NCI-H82 (cell line): Measurements from ENCODE around the gene SASH1.

ENCODE experiments used
- DNase-seq: peaks from one replicate; lab custom pipeline; 2025; lab: John Stamatoyannopoulos, UW

SASH1 gene

GRCh38 chr6:148523048-148523447 is 180.4 kb downstream of the SASH1 start:
- DNase-seq = no peak

DNA sequence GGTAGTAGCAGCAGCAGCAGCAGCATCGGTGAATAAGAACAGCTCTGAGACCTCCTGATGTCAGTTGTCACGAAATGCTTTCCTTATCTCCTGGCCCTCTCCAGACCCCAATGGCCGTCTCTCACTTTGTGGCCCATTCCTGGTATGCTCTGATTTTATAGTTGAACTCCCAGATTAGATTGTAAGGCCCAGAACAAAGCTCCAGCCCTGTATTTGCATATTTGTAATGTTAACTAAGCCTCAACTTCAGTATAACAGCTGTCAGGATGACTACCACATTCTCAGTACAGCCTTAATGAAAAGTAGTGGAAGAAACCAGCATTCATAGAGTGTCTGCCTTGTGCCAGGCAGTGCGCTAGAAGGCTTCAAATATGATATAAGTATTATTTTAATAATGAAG is 180.9 kb downstream of the SASH1 start:
- DNase-seq = no peak

- no peak for DNase-seq
Observed at GRCh38 chr6:148524471-148524882, 181.8 kb downstream of the SASH1 start.

- no peak for DNase-seq
Observed at GRCh38 chr6:148524976-148525375, 182.3 kb downstream of the SASH1 start.

DNA sequence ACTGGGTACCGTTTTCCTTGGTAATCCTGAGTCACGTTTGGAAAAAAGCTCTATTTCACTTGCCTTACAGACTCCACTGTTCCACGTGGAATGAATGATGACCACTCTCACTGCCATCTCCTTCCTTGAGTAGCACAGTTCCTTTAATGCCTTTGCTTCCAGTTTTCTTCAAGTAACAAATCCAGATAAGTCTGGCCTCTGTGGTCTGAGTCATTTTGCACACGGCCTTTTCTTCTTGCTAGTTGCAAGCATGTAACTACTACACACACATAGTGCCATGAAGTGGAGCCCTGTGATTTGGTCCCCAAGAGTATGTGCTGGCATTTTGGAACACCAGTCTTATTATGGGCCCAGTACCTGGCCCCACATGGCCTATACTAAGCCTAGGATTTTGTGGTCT is 182.8 kb downstream of the SASH1 start:
- no peak for DNase-seq

DNA sequence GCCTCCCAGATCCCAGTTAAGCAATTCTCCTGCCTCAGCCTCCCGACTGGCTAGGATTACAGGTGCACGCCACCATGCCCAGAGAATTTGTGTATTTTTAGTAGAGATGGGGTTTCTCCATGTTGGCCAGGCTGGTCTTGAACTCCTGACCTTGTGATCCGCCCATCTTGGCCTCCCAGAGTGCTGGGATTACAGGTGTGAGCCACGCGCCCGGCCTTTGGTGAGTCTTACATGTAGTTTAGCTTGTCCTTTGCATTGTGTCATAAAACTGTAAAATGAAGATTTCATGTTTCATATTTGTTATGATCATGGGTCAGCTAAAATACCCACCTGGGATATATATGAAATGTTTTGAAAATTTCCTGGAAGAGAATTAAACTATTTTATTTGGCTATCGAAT is 183.5 kb downstream of the SASH1 start:
- DNase-seq = no peak

DNA sequence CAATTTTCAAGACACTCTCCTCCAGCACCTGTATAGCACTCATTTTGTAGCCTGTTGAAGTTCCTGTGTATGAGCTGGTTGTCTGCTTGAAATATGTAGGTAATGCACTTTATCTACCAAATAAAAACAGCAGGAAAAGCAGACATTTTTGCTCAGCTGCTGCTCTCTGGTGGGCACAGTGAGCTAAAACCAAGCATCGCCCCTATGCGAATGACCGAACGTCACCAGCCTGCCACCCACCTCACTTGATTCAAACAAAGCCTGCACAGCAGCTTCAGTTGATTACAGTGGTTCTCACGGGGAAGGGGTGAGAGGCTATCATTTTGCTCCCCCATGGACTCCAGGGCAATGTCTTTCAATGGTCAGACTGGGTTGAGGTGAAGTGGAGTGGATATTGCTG is 185.7 kb downstream of the SASH1 start:
- no peak for DNase-seq

DNA sequence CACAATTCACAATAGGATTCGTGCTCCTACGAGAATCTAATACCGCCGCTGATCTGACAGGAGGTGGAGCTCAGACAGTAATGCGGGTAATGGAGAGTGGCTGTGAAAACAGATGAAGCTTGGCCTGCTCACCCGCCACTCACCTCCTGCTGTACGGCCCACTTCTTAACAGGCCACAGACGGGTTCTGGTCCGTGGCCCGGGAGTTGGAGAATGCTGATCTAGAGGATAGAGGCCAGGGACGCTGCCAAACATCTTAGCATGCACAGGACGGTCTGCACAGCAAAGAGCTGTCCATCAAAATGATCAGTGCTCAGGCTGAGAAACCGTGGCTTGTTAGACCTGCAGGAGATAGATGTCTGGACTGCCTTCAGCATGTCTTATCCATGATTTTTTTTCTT is 186.4 kb downstream of the SASH1 start:
- no peak for DNase-seq

GRCh38 chr6:148530394-148530953 is 187.8 kb downstream of the SASH1 start:
- DNase-seq = no peak

DNA sequence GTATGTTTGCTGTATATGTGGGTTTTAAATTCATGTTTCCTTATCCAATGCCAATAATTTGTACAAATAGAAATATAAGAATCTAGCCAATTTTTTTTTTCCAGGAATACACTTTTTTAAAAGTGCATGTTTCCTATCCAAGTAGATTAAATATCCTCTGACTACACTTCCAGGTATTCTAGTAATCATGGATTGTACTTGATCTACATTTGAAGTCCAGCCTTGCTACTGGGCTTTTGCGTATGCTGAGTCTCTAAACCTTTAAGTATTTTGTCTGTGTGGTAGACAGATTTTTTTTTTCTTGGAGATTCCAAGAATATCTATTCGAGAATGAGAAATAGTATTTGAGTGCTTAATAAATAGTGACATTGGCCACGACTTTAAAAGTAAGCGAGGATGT is 188.3 kb downstream of the SASH1 start:
- DNase-seq = no peak

DNA sequence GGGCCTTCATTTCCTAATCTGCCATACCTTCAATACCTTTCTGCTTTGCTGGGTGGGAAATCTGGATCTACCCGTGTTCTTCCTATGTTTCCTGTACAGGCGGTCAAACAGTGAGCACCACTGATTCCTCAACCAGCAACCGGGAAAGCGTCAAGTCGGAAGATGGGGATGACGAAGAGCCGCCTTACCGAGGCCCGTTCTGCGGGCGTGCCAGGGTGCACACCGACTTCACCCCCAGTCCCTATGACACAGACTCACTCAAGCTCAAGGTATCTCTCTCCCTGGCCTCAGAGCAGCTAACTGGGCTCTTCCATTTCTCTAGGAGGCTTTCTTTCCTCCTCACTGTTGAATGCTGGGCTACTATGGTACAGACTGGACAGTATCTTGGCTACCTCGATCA is 190.1 kb downstream of the SASH1 start:
- no peak for DNase-seq

DNA sequence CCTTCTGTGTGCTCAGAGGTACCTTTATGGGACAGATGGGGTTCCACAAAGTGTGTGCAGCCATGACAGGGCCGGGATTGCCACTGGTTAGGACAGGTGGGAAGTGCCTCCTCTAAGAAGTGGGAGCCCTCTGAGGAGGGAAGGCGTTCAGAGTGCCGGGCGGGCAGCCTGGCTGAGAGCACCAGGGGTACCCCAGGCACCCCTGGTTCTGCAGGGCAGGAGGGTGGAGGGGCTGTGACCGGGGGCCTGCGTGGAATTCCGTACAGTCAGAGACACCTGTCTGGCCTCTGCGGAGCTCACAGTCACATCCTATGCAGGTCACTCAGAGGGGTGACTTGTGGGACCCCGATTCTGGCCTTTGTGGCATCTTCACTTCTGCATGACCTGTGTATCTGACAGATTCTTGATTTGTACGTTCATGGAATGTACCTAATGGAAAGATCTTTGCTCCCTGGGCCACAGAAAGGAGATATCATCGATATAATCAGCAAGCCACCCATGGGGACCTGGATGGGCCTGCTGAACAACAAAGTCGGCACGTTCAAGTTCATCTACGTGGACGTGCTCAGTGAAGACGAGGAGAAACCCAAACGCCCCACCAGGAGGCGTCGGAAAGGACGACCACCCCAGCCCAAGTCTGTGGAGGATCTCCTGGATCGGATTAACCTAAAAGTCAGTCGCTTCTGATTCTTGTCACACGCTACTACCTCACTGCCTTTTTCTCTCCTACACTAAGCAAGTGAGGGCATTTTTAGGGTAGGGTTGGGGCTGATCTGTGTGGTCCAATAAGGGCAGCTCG is 190.9 kb downstream of the SASH1 start:
- no peak for DNase-seq

- DNase-seq = no peak
Observed at GRCh38 chr6:148534871-148535270, 192.2 kb downstream of the SASH1 start.

DNA sequence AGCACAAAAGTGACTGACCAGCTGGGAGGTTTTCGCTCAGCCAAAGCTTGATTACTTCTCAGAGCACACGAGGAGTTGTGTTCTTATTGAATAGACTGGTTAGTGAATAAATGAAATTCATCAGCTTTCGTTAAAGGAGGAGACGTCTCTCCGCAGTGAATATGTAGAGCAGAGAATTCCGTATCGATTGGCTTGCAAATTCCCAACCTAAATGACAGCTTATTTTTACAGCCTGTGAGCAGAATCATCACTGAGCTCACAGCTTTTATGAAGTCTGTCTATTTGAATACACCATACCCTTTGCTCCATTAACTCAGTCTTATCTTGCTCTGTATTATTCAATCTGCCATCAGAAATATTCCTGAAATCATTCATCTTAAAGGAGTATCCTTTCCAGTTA is 192.7 kb downstream of the SASH1 start:
- DNase-seq = no peak

- no peak for DNase-seq
Observed at GRCh38 chr6:148535976-148536375, 193.3 kb downstream of the SASH1 start.

- no peak for DNase-seq
Observed at GRCh38 chr6:148538261-148539190, 195.9 kb downstream of the SASH1 start.

- DNase-seq = no peak
Observed at GRCh38 chr6:148543540-148543939, 200.9 kb downstream of the SASH1 start.

GRCh38 chr6:148544421-148544820 is 201.8 kb downstream of the SASH1 start:
- no peak for DNase-seq

- DNase-seq = no peak
Observed at GRCh38 chr6:148545901-148546300, 203.3 kb downstream of the SASH1 start.

GRCh38 chr6:148547110-148547509 is 204.5 kb downstream of the SASH1 start:
- DNase-seq = no peak

GRCh38 chr6:148548065-148548748 is 205.6 kb downstream of the SASH1 start:
- DNase-seq = no peak

- DNase-seq = no peak
Observed at GRCh38 chr6:148548749-148549140, 206.1 kb downstream of the SASH1 start.
